Esophagus squamous epithelium (tissue), 4 donors: ENCODE results near the gene KSR1.
"Not testable (repeated sequence)": the region's sequence is repeated elsewhere in the genome, so short reads cannot be mapped to it uniquely, and the experiment has no call there.

Experiments used
- CTCF ChIP-seq, 6 experiments: fragments of 450-650 bp in 4 of 6; fragments of 200-600 bp in 2 of 6; sonication (generic) in 2 of 6; IDR thresholded peaks; one replicate each; pipeline ENCODE4 v1.5.1; 2016 to 2019; ENCODE audit warnings: antibody characterized with exemption in 6 of 6, mild to moderate bottlenecking in 4 of 6, moderate library complexity in 4 of 6
- POLR2A ChIP-seq, 4 donors: fragments of 450-650 bp; IDR thresholded peaks; one replicate each; pipeline ENCODE4 v1.6.1; 2017; ENCODE audit warnings: antibody characterized with exemption in 4 of 4, mild to moderate bottlenecking in 4 of 4, moderate library complexity in 3 of 4

DNA sequence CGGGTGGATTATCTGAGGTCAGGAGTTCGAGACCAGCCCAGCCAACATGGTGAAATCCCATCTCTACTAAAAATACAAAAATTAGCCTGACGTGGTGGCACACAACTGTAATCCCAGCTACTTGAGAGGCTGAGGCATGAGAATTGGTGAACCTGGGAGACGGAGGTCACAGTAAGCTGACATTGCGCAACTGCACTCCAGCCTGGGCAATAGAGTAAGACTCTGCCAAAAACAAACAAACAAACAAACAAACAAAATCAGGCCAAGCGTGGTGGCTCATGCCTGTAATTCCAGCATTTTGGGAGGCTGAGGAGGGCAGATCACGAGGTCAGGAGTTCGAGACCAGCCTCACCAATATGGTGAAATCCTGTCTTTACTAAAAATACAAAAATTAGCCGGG is 44.1 kb upstream of the KSR1 start:
- not testable (repeated sequence) for TF ChIP-seq CTCF, POLR2A (IDR thresholded peaks at IDR 0.05)
